Measurements from ENCODE around the gene FEZ2.

FEZ2 gene

DNA sequence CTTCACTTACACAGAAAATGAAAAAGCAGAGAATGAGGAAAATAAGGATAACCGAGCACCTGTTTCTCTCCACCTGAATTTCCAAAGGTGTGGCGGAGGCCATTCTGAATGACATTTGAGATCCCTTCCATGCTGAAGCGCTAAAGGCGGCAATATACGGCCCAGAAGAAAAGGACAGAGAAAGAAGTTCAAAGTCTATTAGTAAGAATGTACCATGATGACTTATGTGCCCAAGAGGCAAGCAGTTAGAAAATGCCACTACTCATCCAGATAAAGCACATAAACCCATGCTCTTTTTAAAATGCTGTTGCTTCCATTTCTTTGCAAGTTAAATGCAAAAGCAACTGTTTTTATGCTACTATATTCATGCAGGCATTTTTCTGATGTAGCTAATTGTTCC lies 37.2 kb downstream of the FEZ2 start:
- DNase-seq, result no peak

DNA sequence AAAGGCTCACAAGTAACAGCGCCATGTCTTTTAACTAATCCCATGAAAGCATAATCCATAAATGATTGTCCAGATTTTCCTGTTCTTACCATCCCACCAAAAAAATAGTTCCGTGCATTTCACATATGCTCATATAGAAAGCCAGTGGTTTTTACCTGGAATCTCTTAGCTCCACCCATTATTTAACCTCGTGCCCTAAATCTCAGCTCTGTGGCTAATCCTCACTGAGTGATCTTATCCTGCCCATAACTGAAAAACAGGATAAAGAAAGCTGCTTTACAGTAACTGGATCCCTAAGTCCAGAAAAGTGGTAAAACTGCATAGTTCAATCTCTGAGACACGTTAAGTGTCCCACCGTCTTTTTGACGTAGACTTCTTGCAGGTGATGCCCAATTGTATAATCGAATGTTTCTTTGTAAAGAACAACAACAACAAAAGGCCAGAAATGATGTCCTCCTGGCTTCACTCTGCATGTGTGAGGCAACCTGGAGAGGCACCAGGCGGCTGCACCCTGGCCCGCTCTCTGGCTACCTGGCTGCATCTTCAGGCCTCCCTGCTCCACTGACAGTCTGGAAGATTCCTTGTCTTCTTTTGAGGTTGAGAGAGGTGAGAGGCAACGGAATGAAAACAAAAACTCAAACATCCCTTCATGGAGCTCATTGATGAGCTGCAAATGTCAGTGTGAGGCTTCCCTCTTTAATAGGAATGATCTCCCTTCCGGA lies 38.6 kb downstream of the FEZ2 start:
- DNase-seq, result peak; percentile 86

DNA sequence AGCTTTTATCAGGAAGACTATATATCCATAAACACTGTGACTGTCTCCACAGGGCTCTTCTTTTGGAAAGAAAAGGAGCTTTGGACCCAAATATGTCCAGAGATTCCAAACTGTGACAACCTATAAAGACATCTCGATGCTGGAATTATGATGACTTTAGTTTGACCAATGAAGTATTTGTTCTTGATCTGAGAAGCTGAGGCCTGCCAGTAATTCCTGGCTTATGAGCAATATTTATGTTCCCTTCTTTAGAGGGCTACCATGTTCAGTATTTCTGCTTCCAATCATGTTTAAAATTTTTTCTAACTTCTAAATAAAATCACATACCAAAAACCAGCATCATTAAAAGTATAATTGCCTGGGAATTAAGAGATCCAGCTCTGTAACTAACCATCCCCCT lies 41.1 kb downstream of the FEZ2 start:
- no peak for DNase-seq

DNA sequence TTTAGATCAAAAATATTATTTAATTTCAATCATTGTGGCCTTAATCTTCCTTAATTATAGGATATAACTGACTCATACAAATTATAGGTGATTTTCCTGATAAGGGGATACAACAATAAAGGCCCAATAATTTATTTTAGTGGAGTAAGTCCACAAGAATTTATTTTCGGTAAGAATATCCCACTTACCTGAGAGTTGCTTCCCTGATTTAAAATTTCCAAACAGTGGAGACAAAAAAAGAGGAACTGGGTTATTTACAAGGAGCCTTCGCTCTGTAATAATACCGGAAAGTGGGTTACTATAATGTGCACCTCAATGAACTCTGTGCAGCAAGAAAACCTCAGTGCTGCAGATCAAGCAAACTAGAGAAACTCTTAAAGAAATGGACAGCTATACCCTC lies 42.2 kb downstream of the FEZ2 start:
- no peak for DNase-seq

DNA sequence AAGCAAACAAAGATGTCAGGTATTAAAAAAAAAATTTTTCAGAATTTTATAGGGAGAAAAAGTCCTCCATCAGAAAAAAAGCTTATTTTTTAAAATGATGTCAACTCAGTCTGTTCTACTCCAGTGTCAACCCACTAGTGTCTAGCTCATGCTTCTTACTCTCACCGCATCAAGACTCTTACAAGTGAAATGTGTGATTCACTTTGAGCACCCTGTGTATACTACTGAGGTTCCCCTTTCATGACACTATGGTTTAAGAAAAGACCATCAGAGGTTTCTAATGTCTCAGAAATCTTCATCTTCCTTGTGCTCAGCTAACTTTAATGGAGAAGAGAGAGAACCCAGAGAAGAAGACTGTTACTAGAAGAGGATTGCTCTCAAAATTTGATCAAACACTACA lies 43.4 kb downstream of the FEZ2 start:
- no peak for DNase-seq

DNA sequence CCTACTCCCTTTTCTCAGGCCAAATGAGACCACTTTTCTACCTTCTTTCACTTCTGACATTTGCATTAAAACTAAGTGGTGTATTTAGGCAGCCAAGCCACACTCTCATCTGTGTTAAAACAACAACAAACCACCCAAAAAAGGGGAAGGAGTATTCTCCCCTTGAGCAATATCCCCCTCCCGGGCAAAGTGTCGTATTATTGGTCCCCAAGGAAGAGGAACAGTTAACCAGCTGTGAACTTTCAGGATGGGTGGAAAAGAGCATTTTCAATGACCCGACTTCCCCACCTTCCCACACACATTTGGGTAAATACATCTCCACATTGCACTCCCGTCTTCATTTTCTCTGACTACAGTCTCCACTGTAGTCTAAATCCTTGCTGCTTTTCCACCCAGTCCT lies 44.3 kb downstream of the FEZ2 start:
- no peak for DNase-seq

DNA sequence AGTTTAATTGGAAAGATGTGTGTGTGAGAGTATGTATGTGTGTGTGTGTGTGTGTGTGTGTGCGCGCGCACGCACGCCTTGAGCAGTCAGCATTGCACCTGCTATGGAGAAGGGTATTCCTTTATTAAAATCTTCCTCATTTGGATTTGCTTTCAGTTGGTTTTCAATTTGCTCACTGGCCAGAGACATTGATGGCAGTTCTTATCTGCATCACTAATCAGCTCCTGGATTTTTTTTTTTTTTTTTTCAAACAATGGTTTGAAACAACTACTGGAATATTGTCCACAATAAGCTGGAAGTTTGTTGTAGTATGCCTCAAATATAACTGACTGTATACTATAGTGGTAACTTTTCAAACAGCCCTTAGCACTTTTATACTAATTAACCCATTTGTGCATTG lies 48.0 kb downstream of the FEZ2 start:
- no peak for DNase-seq

DNA sequence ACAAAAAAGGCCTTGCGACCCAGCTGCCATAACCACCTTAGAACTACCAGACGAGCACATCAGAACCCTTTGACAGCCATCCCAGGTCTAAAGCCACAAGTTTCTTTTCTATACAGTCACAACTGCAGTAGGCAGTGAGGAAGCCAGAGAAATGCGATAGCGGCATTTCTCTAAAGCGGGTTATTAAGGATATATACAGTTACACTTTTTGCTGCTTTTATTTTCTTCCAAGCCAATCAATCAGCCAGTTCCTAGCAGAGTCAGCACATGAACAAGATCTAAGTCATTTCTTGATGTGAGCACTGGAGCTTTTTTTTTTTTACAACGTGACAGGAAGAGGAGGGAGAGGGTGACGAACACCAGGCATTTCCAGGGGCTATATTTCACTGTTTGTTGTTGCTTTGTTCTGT lies 48.8 kb downstream of the FEZ2 start:
- DNase-seq, result no peak

DNA sequence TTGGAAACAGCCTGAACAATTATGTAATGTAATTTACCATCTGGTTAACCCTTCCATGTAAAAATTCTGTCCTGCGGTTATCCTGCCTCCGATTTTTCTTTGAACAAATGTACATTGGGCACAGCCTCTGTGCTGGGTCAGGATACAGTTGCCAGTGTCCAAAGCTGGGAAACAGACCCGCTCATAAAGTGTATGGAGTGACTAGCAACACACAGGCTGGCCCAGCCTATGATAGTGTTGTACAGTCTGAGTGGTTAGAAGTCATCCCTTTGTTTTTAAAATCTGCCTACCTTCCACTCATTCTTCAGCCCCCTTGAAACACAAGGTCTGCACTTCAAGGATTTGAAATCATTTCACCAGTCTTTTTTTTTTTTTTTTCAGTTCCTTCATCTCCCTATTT lies 50.1 kb downstream of the FEZ2 start:
- DNase-seq, result no peak

DNA sequence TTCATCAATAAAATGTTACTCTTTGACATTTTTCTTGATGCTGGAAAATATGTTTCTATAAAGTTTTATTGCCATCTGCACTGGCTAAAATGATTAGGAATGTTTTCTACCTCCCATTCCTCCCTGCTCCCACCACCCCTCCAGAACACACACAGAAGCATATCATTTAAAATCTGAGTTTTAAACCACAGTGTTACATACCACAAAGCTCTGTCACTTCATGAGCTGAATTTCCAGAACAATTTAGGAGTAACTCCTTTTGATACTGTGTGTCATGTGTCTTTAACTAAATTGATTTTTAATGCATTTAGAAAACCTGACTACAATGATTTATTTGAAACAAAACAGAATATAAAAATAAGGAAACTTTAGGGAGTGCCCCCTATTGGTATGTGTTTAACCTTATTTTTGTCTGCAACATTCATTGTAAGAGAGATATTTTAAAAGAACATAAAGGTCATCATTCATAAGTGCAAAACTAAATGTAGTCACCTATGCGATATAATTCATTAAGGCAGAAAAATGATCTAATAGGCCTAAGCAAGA lies 52.0 kb downstream of the FEZ2 start:
- DNase-seq, result no peak

DNA sequence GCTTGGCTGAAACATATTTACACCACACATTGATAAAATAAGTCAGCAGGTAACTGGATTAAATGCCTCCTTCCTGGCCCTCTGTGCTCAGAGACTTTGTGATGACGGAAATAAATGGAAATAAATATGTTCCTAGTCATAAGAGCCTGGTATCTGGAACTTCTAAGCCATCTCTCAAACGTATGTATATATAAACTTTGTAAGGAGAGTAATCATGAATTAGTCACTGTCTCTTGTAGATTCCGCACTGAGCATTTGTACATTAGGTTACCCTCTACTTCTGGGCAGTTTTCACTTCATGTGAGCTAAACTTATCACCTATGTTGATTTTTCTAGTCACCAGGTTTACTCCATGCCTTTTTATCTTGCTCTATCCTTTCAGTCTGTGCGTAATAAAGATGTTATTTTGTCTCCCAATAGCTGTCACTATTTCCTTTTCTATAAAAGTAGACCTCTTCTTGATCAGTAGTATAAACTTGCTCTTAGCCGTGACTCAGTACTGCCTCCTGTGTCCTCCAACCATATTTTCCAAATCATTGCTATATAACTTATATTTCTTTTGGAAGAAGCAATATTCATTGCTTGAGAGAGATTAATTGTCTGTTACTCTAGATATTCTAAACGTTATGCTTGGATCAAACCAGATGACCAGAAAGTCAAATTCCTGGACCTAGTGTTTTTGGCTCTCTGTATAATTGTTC lies 53.2 kb downstream of the FEZ2 start:
- no peak for DNase-seq

DNA sequence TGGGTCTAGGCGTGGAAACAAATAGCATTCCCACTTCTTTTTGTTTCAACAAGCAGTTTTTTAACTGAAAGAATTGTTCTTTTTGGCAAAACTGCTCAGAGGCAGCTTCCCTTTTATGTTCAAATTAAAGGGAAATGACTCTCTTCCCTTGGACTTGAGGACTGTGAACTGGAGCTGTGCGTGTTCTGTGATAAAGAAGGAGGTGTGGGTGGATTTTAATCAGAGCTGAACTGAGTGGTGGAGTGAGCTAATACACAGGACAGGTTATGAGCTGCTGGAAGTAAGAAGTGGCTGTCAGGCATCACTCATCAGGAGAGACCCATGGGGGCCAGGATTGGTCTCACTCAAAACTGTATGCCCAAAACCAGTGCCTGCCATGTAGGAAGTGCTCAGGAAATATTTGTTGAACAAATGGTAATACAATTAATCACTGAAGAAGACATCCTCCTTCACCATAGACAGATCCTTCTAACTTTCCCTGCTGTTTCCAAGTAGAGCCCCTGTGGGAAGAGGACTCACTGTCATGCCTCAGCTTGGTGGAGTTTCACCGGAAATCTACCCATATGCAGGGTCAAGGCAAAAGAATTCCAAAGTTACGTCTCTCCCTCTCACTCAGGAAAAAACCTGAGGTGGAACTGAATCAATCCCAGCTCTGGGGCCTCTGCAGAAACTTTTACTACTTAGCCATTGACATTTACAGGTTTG lies 55.9 kb downstream of the FEZ2 start:
- no peak for DNase-seq

DNA sequence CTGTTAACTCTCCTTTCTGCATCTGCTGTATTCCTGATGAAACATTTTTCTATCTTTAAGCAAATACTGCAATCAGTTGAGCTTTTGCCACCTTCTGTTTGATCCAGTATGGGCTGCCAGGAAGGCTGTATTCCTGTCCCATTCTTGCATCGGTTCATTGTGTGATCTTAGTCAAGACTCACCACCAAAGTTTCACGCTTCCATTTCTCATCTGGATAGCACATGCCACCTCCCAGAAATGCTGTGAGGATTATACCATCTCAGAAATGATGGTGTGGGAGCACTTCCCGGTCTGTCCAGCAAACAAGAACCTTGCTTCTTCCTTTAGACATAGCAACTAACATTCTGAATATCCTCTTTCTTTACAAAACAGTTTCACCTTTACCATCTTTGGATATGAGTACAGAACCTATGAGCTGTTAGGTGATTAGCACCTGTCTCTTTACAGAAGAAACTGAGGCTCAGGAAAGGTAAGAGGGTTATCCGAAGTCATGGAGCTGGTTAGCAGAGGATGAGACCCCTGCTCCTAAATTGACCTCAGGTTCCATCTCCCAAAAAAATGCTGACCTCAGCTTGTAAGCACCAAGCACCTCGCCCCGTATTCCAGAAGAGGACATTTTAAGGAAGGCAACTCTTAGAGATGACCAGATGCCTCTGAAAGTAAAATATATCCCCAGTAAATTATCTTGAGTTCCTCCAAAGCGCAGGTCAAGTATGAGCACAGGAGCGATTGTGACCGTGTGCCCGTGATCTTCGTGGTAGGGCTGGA lies 56.8 kb downstream of the FEZ2 start:
- no peak for DNase-seq

DNA sequence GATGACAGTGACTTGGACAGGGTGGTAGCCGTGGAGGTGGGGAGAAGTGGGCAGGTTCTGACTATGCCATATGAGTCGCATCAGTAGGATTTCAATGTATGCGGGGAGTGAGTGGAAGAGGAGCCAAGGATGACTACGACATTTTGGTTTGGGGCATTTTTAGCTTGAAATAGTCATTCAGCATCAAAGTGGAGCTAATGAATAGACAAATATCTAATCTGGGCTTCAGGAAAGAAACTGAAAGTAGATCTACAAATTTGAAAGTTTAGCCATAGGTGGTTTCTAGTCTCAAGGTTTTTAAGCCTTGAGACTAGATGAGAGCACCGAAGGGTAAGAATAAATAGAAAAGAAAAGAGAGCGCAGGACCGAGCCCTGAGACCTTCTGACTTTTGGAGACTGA lies 58.3 kb downstream of the FEZ2 start:
- no peak for DNase-seq

DNA sequence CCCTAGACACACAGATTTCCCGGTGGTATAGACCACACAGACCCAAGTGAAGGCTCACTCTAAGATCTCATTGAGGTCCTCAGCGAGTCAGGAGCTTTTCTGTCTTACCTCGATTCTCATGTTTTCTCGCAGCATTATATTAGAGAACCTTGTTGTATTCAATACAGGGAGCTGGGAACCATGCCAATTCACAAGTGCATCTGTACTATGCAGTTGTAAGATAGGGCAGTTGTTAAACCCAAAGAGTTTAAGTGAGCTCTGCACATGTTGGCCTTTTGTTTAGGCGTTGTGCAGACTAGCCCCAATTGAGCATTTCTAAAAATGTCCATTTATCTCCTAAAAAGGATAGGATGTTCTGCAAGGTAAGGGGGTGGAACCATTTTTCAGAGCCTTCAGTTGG lies 59.6 kb downstream of the FEZ2 start:
- DNase-seq, result no peak

DNA sequence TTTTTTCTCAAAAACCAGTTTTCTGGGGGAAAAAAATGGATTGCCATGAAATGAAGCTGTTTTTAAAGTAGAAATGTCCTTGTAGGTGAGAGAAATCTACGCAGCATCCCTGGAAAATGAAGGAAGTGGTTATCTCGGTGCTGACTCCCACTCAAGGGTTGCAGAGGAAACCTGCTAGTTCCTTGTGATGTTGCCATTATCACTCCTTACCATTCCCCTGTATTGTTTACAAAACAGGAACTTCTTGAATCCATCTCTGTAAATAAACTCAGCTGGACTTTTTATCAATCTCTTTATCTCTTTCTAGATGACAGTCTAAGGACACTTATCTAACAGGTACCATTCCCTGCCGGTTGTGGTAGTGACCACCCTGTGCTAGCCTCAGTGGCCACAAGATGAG lies 61.2 kb downstream of the FEZ2 start:
- DNase-seq, result no peak

DNA sequence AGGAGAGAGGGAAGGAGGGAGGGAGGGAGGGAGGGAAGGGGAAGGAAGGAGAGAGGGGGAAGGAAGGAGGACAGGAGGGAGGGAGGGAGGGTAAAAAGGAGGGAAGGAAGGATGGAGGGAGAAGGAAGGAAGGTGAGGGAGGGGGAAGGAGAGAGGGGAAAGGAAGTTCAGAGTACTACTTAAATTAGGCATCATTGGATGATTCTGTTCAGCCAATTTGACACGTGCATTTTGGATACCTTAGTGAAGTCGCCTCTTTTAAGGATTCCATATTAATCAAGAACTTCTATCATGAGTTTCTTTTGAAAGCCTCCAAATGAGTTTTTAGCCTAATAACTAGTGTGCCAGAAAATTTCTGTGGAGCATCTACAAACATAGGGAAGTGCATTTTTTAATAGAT lies 62.9 kb downstream of the FEZ2 start:
- no peak for DNase-seq

DNA sequence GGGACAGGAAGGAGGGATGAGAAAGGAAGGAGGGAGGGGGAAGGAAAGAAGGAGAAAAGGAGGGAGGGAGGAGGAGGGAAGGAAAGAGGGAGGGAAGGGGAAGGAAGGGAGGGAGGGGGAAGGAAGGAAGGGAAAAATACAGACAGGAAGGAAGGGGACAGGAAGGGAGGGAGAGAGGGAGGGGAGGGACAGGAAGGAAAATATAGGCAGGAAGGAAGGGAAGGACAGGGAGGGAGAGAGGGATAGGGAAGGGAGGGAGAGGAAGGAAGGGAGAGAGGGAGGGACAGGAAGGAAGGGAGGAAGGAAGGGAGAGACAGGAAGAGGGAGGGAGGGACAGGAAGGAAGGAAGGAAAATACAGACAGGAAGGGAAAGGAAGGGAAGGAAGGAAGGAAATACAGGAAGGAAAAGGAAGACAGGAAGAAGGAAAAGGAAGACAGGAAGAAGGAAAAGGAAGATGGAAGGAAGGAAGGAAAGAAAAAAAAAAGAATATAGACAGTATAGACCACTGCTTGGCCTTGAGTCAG lies 63.6 kb downstream of the FEZ2 start:
- no peak for DNase-seq

DNA sequence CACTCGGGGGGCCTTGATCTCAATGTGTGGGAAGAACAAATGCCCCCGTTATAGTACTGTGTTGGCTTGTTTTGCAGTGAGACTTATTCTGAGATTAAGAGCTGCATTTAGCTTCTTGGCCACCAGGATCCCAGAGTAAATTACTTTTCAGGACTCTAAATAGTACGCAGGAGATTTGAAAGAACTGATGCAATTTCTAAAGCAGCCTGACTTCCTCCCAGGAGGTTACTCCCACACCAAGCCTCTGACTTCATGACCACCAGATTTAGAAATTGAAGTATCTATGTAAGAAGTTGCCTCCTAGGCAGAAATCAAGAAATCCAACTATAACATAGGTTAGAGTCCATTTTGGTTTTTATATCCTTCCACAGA lies 67.0 kb downstream of the FEZ2 start:
- no peak for DNase-seq

DNA sequence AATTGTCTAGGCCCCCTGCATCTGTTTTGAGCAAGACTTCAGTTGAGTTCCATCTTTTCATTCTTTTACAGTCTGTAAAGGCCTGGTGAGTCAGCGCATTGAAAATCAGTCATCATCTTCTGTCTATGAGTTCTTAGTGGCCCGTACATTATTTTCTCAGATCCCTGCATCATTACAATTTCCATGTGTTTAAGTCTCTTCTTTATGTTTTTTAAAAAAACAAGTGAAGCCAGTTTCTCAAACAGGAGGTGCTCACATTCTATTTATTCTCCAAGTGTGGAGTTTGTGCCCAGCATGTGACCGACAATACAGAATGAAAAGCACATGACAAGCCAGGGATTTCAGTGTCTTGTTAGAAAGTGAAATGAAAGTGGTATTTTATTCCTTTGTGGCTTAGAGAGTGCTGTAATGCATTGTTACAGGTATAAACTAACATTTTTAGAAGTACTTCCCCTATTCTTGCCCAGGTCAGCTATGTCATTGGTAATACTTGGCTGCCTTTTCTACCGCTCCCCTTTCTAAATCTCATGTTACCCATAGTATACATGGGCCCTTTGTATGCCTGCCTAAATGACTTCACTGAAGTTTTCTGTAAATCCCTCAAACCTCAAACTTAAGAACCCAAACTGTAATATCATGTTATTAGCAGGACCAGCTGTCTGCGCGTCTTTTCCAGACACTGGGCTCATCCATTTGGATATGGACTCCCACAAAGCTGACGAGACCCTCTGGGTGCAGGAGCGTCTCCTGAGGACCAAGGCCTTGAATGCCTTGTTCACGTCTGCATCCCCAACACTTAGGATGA lies 67.6 kb downstream of the FEZ2 start:
- no peak for DNase-seq

DNA sequence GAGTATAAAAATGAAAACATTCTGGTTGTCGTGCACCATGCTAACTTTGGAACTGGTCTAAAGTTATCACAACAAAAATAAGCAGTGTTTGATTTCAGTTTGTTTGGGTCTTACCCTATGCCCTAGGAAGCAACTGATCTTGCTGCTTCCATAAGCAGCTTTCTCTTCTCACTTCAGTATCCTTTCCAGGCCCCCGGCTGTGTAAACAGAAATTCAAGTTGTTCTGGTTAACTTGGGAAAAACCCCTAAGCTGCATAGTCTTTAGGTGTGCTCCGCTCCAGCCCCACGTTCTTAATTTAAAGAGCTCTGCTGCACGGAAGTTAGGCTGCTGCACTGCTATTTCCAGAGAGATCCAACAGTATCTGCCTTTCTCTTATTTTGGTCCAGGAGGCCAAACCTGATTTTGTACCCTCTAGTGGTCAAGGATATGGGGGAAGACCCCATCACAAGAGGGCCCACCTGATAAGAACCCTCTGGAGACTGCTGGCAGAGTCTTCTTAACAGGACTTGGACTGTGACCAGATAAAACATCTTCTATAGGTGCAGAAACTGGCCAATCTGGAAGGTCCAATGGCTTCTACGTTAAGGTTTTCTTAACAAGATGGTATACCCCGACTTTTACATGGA lies 69.1 kb downstream of the FEZ2 start:
- DNase-seq, result no peak

DNA sequence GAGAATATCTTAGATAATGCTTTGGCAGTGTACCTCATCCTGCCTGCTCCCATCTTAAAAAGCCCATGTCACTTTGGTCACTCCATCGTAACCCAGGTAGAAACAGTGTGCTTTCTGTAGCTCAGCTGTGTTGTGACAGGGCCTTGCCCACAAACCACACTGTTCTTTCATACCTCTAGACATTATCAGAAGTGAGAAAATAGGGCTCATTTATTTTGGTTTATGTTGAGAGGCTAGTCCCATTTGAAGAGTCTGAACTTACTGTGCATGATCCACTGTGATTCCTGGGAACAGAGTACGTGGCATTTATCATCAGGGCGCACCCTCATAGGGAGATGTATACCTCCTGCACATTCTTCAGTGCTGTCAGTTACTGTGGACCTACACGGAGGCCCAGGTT lies 69.7 kb downstream of the FEZ2 start:
- no peak for DNase-seq

All from NCI-H524 treated with DMSO at 0.1 percent for 48 hours (cell line).